Liver (tissue), 9 donors: ENCODE results near the gene TEKTIP1. TPM values are rescaled to one million over a fixed set of nuclear protein-coding genes. Genes with fewer than 3 reads are reported as not detected.

ENCODE experiments used
- DNase-seq: peaks from one replicate; pipeline ENCODE4 v3.0.0-alpha.2; 2017; ENCODE audit warnings: low spot score
- H3K27ac ChIP-seq, 2 donors: one replicate each; pipeline ENCODE4 v1.7.0; 2013; ENCODE audit warnings: inconsistent platforms in 2 of 2, low read length in 2 of 2, control low read depth in 1 of 2, low read depth in 1 of 2, mild to moderate bottlenecking in 1 of 2
- H3K27me3 ChIP-seq, 4 donors: one replicate each; pipeline versions ENCODE4 v1.6.1 to v1.7.0; 2013; ENCODE audit warnings: low read length in 3 of 4, inconsistent platforms in 1 of 4, mild to moderate bottlenecking in 1 of 4, moderate library complexity in 1 of 4; ENCODE audit not compliant: control insufficient read depth in 4 of 4, insufficient read depth in 4 of 4
- H3K36me3 ChIP-seq, 4 donors: one replicate each; pipeline versions ENCODE4 v1.6.1 to v1.7.0; 2013; ENCODE audit warnings: low read length in 3 of 4, mild to moderate bottlenecking in 3 of 4, low read depth in 1 of 4, moderate library complexity in 1 of 4; ENCODE audit not compliant: control insufficient read depth in 4 of 4, insufficient read depth in 3 of 4
- H3K4me1 ChIP-seq, 4 donors: one replicate each; pipeline versions ENCODE4 v1.6.1 to v1.7.0; 2013; ENCODE audit warnings: low read length in 3 of 4, mild to moderate bottlenecking in 3 of 4, moderate library complexity in 1 of 4; ENCODE audit not compliant: control insufficient read depth in 4 of 4, insufficient read depth in 4 of 4
- H3K4me3 ChIP-seq, 3 donors: one replicate each; pipeline versions ENCODE4 v1.6.1 to v1.7.0; 2013; ENCODE audit warnings: low read length in 3 of 3, control low read depth in 1 of 3, low read depth in 1 of 3, mild to moderate bottlenecking in 1 of 3
- H3K9ac ChIP-seq, 2 donors: one replicate each; pipeline ENCODE4 v1.7.0; 2013; ENCODE audit warnings: low read length in 2 of 2, mild to moderate bottlenecking in 2 of 2, moderate library complexity in 2 of 2, control low read depth in 1 of 2, low read depth in 1 of 2
- H3K9me3 ChIP-seq, 4 donors: one replicate each; pipeline versions ENCODE4 v1.6.1 to v1.7.0; 2013; ENCODE audit warnings: low read length in 3 of 4; ENCODE audit not compliant: control insufficient read depth in 4 of 4
- EGR1 ChIP-seq, 2 donors: IDR thresholded peaks; 2 replicates each; pipeline ENCODE4 v1.6.1; 2016 to 2018; ENCODE audit warnings: antibody characterized with exemption in 2 of 2, low read depth in 2 of 2
- GABPA ChIP-seq, 2 donors: IDR thresholded peaks in 1 of 2; conservative IDR thresholded peaks in 1 of 2; 2 replicates each; pipeline ENCODE4 v1.6.1; 2016; ENCODE audit warnings: antibody characterized with exemption in 2 of 2, mild to moderate bottlenecking in 1 of 2, moderate library complexity in 1 of 2
- HNF4A ChIP-seq, 2 donors: conservative IDR thresholded peaks; 2 replicates each; pipeline ENCODE4 v1.6.1; 2016; ENCODE audit warnings: antibody characterized with exemption in 2 of 2, mild to moderate bottlenecking in 2 of 2
- HNF4G ChIP-seq: IDR thresholded peaks from 2 replicates; pipeline ENCODE4 v1.6.1; 2016; ENCODE audit warnings: antibody characterized with exemption
- NR2F2 ChIP-seq: IDR thresholded peaks from 2 replicates; pipeline ENCODE4 v1.6.1; 2016; ENCODE audit warnings: antibody characterized with exemption
- RAD21 ChIP-seq, 2 donors: IDR thresholded peaks; 2 replicates each; pipeline ENCODE4 v1.6.1; 2016; ENCODE audit warnings: antibody characterized with exemption in 2 of 2, mild to moderate bottlenecking in 2 of 2
- RXRA ChIP-seq, 2 donors: IDR thresholded peaks; 2 replicates each; pipeline ENCODE4 v1.6.1; 2017 to 2018; ENCODE audit warnings: antibody characterized with exemption in 2 of 2, mild to moderate bottlenecking in 1 of 2
- TAF1 ChIP-seq: conservative IDR thresholded peaks from 2 replicates; pipeline ENCODE4 v1.6.1; 2016; ENCODE audit warnings: antibody characterized with exemption, mild to moderate bottlenecking
- YY1 ChIP-seq: IDR thresholded peaks from 2 replicates; pipeline ENCODE4 v1.6.1; 2016; ENCODE audit warnings: antibody characterized with exemption, mild to moderate bottlenecking
- WGBS: extraction: QIAGEN DNeasy Blood & Tissue Kit; methylation state at CpG from one replicate; pipeline ENCODE4 v1.1.7; 2013; 5-methylcytosine and 5-hydroxymethylcytosine counted together
- polyA plus RNA-seq, 2 donors: library from polyadenylated mRNA; stranded (reverse) in 1 of 2; unstranded in 1 of 2; fragments of 200-250 nt in 1 of 2; fragments of >200 nt in 1 of 2; fragmentation: Nextera tagmentation in 1 of 2; extraction: Ambion mirVana in 1 of 2; gene quantifications; one replicate each; pipeline versions ENCODE4 v1.2.1 to v1.2.3, GENCODE V29; 2013 to 2015
- total RNA-seq, 2 donors: library from RNA; depleted of rRNA; stranded (reverse); fragments of >200 nt; gene quantifications; one replicate each; pipeline ENCODE4 v1.2.3, GENCODE V29; 2014
- TF ChIP-seq, protein P1 (sequence below): IDR thresholded peaks from 2 replicates; pipeline ENCODE4 v1.6.1; 2016; ENCODE audit warnings: antibody characterized with exemption
- TF ChIP-seq, protein P2 (sequence below): fragments of 150-350 bp; IDR thresholded peaks from 2 replicates; pipeline ENCODE4 v1.5.1; 2017; ENCODE audit warnings: improper control_type of control experiment, low read depth, low read length; ENCODE audit not compliant: missing input control
- TF ChIP-seq, protein P3 (sequence below): IDR thresholded peaks from 2 replicates; pipeline ENCODE4 v1.6.1; 2016; ENCODE audit warnings: antibody characterized with exemption, mild to moderate bottlenecking
- TF ChIP-seq, protein P4 (sequence below): IDR thresholded peaks from 2 replicates; pipeline ENCODE4 v1.6.1; 2016; ENCODE audit warnings: antibody characterized with exemption
- donor health status: healthy.
- donor health status: healthy.
- donor health status: healthy.
- donor health status: healthy.
- donor health status: healthy.

Gene TEKTIP1
- total and polyA plus RNA-seq, 4 donors: 0.17 TPM; not detected in 3

DNA sequence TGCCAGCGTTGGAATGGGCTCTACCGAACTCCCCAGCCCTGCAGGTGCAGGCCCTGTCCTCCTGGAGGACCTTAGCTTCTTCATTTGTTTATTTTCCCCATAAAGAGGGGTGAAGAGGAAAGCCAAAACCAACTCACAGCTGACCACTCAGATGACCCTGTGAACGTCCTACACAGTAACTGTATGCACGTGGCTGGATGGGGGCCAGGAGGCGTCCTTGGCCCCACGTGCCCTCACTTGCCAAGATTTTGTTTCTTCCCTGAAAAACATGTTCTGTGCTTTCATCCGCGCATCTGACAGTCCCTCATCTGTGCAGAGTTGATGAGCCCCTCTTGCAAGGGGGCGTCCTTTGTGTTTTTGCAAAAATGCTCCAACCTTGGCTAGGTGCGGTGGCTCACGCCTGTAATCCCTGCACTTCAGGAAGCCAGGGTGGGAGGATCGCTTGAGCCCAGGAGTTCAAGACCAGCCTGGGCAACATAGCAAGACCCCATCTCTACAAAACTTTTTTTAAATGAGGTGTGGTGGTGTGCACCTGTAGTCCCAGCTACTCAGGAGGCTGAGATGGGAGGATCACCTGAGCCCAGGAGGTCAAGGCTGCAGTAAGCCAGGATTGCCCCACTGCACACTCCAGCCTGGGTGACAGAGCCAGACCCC, 5.3 kb upstream of the TEKTIP1 start:
- H3K9ac ChIP-seq: no peak overlapping the region
- H3K27me3 ChIP-seq: no peaks in the 10 kb centered on the region
- WGBS: 83% methylated on average over 12 of the region's 12 CpGs

More for the DNA sequence above, 5.3 kb upstream of the TEKTIP1 start:
- Histone ChIP-seq H3K36me3 (peaks cover 8 to 66% (median 29%) of the 10 kb centered on the region in 4 donors), H3K9me3 (no peaks in the 10 kb centered on the region), H3K27ac (no peak overlapping the region), H3K4me3 (no peak overlapping the region), H3K4me1 (no peaks in the 10 kb centered on the region)
- TF ChIP-seq HNF4A (conservative IDR thresholded peaks at IDR 0.05) (no peak), NR2F2 (no peak), HNF4G (no peak), RAD21 (IDR thresholded peaks at IDR 0.05) (no peak), YY1 (no peak), GABPA (IDR thresholded peaks at IDR 0.05 in 1 of 2, conservative IDR thresholded peaks at IDR 0.05 in 1 of 2) (no peak), TAF1 (no peak), RXRA (IDR thresholded peaks at IDR 0.05) (no peak), EGR1 (IDR thresholded peaks at IDR 0.05; ENCODE audit: low read depth in 2 of 2) (no peak)
- TF ChIP-seq, protein P1, sequence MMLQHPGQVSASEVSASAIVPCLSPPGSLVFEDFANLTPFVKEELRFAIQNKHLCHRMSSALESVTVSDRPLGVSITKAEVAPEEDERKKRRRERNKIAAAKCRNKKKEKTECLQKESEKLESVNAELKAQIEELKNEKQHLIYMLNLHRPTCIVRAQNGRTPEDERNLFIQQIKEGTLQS: no peak
- TF ChIP-seq, protein P2, sequence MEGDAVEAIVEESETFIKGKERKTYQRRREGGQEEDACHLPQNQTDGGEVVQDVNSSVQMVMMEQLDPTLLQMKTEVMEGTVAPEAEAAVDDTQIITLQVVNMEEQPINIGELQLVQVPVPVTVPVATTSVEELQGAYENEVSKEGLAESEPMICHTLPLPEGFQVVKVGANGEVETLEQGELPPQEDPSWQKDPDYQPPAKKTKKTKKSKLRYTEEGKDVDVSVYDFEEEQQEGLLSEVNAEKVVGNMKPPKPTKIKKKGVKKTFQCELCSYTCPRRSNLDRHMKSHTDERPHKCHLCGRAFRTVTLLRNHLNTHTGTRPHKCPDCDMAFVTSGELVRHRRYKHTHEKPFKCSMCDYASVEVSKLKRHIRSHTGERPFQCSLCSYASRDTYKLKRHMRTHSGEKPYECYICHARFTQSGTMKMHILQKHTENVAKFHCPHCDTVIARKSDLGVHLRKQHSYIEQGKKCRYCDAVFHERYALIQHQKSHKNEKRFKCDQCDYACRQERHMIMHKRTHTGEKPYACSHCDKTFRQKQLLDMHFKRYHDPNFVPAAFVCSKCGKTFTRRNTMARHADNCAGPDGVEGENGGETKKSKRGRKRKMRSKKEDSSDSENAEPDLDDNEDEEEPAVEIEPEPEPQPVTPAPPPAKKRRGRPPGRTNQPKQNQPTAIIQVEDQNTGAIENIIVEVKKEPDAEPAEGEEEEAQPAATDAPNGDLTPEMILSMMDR: no peak
- TF ChIP-seq, protein P3, sequence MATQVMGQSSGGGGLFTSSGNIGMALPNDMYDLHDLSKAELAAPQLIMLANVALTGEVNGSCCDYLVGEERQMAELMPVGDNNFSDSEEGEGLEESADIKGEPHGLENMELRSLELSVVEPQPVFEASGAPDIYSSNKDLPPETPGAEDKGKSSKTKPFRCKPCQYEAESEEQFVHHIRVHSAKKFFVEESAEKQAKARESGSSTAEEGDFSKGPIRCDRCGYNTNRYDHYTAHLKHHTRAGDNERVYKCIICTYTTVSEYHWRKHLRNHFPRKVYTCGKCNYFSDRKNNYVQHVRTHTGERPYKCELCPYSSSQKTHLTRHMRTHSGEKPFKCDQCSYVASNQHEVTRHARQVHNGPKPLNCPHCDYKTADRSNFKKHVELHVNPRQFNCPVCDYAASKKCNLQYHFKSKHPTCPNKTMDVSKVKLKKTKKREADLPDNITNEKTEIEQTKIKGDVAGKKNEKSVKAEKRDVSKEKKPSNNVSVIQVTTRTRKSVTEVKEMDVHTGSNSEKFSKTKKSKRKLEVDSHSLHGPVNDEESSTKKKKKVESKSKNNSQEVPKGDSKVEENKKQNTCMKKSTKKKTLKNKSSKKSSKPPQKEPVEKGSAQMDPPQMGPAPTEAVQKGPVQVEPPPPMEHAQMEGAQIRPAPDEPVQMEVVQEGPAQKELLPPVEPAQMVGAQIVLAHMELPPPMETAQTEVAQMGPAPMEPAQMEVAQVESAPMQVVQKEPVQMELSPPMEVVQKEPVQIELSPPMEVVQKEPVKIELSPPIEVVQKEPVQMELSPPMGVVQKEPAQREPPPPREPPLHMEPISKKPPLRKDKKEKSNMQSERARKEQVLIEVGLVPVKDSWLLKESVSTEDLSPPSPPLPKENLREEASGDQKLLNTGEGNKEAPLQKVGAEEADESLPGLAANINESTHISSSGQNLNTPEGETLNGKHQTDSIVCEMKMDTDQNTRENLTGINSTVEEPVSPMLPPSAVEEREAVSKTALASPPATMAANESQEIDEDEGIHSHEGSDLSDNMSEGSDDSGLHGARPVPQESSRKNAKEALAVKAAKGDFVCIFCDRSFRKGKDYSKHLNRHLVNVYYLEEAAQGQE: no peak
- TF ChIP-seq, protein P4, sequence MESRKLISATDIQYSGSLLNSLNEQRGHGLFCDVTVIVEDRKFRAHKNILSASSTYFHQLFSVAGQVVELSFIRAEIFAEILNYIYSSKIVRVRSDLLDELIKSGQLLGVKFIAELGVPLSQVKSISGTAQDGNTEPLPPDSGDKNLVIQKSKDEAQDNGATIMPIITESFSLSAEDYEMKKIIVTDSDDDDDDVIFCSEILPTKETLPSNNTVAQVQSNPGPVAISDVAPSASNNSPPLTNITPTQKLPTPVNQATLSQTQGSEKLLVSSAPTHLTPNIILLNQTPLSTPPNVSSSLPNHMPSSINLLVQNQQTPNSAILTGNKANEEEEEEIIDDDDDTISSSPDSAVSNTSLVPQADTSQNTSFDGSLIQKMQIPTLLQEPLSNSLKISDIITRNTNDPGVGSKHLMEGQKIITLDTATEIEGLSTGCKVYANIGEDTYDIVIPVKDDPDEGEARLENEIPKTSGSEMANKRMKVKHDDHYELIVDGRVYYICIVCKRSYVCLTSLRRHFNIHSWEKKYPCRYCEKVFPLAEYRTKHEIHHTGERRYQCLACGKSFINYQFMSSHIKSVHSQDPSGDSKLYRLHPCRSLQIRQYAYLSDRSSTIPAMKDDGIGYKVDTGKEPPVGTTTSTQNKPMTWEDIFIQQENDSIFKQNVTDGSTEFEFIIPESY: no peak
- DNase-seq: no peak
